Astrocyte (in vitro differentiated cells and primary cell): Measurements from ENCODE around the gene PPM1H. TPM values are rescaled to one million over a fixed set of nuclear protein-coding genes. Genes with fewer than 3 reads are reported as not detected.

Experiments used
- DNase-seq: peaks from one replicate; pipeline ENCODE4 v3.0.0-alpha.2; 2010; ENCODE audit warnings: low read depth
- FAIRE-seq: peaks from 2 replicates; lab custom pipeline; 2011; peaks lifted over from hg19 to GRCh38; lab: Jason Lieb, UNC
- H2AFZ ChIP-seq: 2 replicates; pipeline ENCODE4 v1.6.0; 2012; ENCODE audit warnings: low read depth, low read length, inconsistent platforms
- H3K27ac ChIP-seq: 2 replicates; pipeline ENCODE4 v1.5.1; 2011; ENCODE audit warnings: low read depth, low read length, inconsistent platforms
- H3K27me3 ChIP-seq: 2 replicates; pipeline ENCODE4 v1.6.0; 2011; ENCODE audit warnings: low read length, inconsistent platforms; ENCODE audit not compliant: insufficient read depth
- H3K36me3 ChIP-seq: 2 replicates; pipeline ENCODE4 v1.5.1; 2011; ENCODE audit warnings: low read length, inconsistent platforms; ENCODE audit not compliant: insufficient read depth
- H3K4me1 ChIP-seq: 2 replicates; pipeline ENCODE4 v1.5.1; 2011; ENCODE audit warnings: low read length, inconsistent platforms; ENCODE audit not compliant: insufficient read depth
- H3K4me2 ChIP-seq: 2 replicates; pipeline ENCODE4 v1.6.0; 2012; ENCODE audit warnings: low read length, inconsistent platforms
- H3K4me3 ChIP-seq: 2 replicates; pipeline ENCODE4 v1.5.1; 2011; ENCODE audit warnings: low read depth, mild to moderate bottlenecking, low read length, inconsistent platforms; ENCODE audit not compliant: insufficient read depth
- H3K79me2 ChIP-seq: 2 replicates; pipeline ENCODE4 v1.6.0; 2012; ENCODE audit warnings: mild to moderate bottlenecking, low read length, inconsistent platforms; ENCODE audit not compliant: insufficient read depth
- H3K9ac ChIP-seq: 2 replicates; pipeline ENCODE4 v1.6.0; 2012; ENCODE audit warnings: mild to moderate bottlenecking, low read length, inconsistent platforms
- H3K9me3 ChIP-seq: 2 replicates; pipeline ENCODE4 v1.5.1; 2012; ENCODE audit warnings: low read depth, mild to moderate bottlenecking, low read length, inconsistent platforms; ENCODE audit not compliant: insufficient read depth
- H4K20me1 ChIP-seq: 2 replicates; pipeline ENCODE4 v1.6.0; 2012; ENCODE audit warnings: low read length, inconsistent platforms; ENCODE audit not compliant: insufficient read depth
- H3K27ac Mint-ChIP-seq: one replicate; pipeline ENCODE4 v1.8.0; 2021; ENCODE audit warnings: mild to moderate bottlenecking, mixed read lengths; ENCODE audit not compliant: unreplicated experiment
- H3K27me3 Mint-ChIP-seq: one replicate; pipeline ENCODE4 v1.8.0; 2021; ENCODE audit warnings: low read depth, mixed read lengths; ENCODE audit not compliant: unreplicated experiment
- H3K36me3 Mint-ChIP-seq: one replicate; pipeline ENCODE4 v1.8.0; 2021; ENCODE audit warnings: low read depth, mixed read lengths; ENCODE audit not compliant: unreplicated experiment
- H3K4me1 Mint-ChIP-seq: one replicate; pipeline ENCODE4 v1.8.0; 2021; ENCODE audit warnings: low read depth, mixed read lengths; ENCODE audit not compliant: unreplicated experiment
- H3K4me3 Mint-ChIP-seq: one replicate; pipeline ENCODE4 v1.8.0; 2021; ENCODE audit warnings: mild to moderate bottlenecking, moderate library complexity, mixed read lengths; ENCODE audit not compliant: unreplicated experiment
- H3K9me3 Mint-ChIP-seq: one replicate; pipeline ENCODE4 v1.8.0; 2021; ENCODE audit warnings: mild to moderate bottlenecking, mixed read lengths; ENCODE audit not compliant: unreplicated experiment
- EZH2 ChIP-seq: IDR thresholded peaks from 2 replicates; pipeline ENCODE4 v1.6.1; 2012; ENCODE audit warnings: mild to moderate bottlenecking, low read length, inconsistent platforms; ENCODE audit not compliant: insufficient read depth
- total RNA-seq: library from RNA; stranded (reverse); gene quantifications from 2 replicates; pipeline ENCODE4 v1.2.1, GENCODE V29; 2021
- TF ChIP-seq, protein P1 (sequence below): IDR thresholded peaks from 2 replicates; pipeline ENCODE4 v1.5.1; 2011; ENCODE audit warnings: low read depth, mild to moderate bottlenecking, inconsistent platforms, low read length, moderate library complexity; ENCODE audit not compliant: insufficient read depth

Gene PPM1H
- total RNA-seq, 1 donor from 2014 or later, result 7.8 TPM

DNA sequence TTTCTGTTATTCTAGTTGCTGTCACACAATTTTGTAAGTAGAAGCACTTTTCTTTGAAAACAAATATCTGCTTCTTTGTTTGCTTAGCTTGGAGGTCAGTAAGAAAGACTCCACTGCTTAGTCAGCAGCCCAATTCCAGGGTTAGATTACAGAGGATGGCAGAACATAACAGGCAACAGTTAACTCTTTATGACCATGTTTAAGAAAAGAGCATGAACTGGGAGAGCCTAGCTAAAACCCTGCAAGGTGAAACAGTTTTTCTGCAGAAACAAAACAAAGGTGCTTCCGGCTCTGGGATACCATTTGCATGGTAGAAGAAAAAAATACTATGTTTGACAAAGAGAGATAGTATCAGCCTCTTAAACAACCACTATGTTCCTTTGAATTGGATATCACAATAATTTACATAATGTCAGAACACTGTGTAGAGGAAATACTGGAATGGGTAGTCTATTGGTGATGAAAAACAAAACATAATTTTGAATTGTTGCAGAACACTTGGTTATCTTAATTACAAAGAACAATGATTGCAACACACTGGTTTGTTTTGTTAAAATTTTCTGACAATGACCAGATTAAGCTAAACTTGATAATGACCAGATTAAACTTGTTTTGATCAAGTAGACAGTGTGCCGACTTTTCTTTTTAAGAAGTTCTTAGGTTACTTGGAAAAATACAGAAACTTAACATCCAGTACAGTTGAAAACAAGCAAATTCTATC lies 22.4 kb upstream of the PPM1H start:
- Mint-ChIP-seq H3K4me3 (no peak overlapping the region), H3K27ac (peak overlapping the region; percentile 92)

DNA sequence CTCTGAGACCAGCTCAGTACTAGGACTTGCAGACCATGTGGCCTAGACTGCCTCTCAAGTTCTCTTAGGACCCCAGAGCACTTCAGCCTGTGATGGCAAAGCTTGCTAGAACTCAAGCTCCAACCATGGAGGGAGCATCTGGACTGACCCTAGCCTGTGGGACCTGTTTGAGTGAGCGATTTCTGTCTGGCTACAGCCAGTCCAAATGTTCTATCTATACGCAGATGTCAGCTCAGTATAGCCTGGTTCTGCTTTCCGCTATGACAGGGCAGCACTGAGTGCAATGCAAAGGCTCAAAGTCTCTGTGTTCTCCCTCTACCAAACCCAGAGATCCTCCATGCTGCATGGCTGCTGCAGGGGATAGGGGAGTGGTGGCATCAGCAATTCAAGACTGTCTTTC lies 20.7 kb upstream of the PPM1H start:
- DNase-seq (no peak), FAIRE-seq (no peak)
- H3K9me3 ChIP-seq, result no peaks in the 10 kb centered on the region
- peaks cover 9% of the 10 kb centered on the region for H3K4me1 Mint-ChIP-seq
- H3K4me2 ChIP-seq, result no peak overlapping the region
- no peak overlapping the region for H3K4me3 ChIP-seq
- no peak overlapping the region for H2AFZ ChIP-seq
- H3K79me2 ChIP-seq, result no peaks in the 10 kb centered on the region
- no peak overlapping the region for H3K4me3 Mint-ChIP-seq
- H3K9ac ChIP-seq, result no peak overlapping the region
- no peaks in the 10 kb centered on the region for H3K4me1 ChIP-seq
- no peaks in the 10 kb centered on the region for H4K20me1 ChIP-seq
- no peaks in the 10 kb centered on the region for H3K27me3 ChIP-seq
- no peak overlapping the region for H3K27ac ChIP-seq
- H3K9me3 Mint-ChIP-seq, result no peaks in the 10 kb centered on the region
- no peaks in the 10 kb centered on the region for H3K36me3 Mint-ChIP-seq
- no peaks in the 10 kb centered on the region for H3K27me3 Mint-ChIP-seq
- H3K36me3 ChIP-seq, result no peaks in the 10 kb centered on the region
- H3K27ac Mint-ChIP-seq, result no peak overlapping the region
- TF ChIP-seq, protein P1, sequence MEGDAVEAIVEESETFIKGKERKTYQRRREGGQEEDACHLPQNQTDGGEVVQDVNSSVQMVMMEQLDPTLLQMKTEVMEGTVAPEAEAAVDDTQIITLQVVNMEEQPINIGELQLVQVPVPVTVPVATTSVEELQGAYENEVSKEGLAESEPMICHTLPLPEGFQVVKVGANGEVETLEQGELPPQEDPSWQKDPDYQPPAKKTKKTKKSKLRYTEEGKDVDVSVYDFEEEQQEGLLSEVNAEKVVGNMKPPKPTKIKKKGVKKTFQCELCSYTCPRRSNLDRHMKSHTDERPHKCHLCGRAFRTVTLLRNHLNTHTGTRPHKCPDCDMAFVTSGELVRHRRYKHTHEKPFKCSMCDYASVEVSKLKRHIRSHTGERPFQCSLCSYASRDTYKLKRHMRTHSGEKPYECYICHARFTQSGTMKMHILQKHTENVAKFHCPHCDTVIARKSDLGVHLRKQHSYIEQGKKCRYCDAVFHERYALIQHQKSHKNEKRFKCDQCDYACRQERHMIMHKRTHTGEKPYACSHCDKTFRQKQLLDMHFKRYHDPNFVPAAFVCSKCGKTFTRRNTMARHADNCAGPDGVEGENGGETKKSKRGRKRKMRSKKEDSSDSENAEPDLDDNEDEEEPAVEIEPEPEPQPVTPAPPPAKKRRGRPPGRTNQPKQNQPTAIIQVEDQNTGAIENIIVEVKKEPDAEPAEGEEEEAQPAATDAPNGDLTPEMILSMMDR, result no peak
- TF ChIP-seq EZH2, result no peak

More for the DNA sequence above, 22.4 kb upstream of the PPM1H start:
- H3K9me3 ChIP-seq, result no peaks in the 10 kb centered on the region
- H3K27me3 ChIP-seq, result no peaks in the 10 kb centered on the region
- no peaks in the 10 kb centered on the region for H3K36me3 ChIP-seq
- no peak overlapping the region for H2AFZ ChIP-seq
- H3K27me3 Mint-ChIP-seq, result no peaks in the 10 kb centered on the region
- no peaks in the 10 kb centered on the region for H3K9me3 Mint-ChIP-seq
- no peak overlapping the region for H3K9ac ChIP-seq
- H3K27ac ChIP-seq, result no peak overlapping the region
- no peaks in the 10 kb centered on the region for H4K20me1 ChIP-seq
- H3K4me3 ChIP-seq, result no peak overlapping the region
- H3K4me1 Mint-ChIP-seq, result peaks cover 9% of the 10 kb centered on the region
- H3K36me3 Mint-ChIP-seq, result no peaks in the 10 kb centered on the region
- FAIRE-seq (no peak), DNase-seq (no peak)
- no peak for TF ChIP-seq EZH2
- TF ChIP-seq, protein P1, result no peak
- no peaks in the 10 kb centered on the region for H3K79me2 ChIP-seq
- no peaks in the 10 kb centered on the region for H3K4me1 ChIP-seq
- peak overlapping the region; percentile 45 for H3K4me2 ChIP-seq

DNA sequence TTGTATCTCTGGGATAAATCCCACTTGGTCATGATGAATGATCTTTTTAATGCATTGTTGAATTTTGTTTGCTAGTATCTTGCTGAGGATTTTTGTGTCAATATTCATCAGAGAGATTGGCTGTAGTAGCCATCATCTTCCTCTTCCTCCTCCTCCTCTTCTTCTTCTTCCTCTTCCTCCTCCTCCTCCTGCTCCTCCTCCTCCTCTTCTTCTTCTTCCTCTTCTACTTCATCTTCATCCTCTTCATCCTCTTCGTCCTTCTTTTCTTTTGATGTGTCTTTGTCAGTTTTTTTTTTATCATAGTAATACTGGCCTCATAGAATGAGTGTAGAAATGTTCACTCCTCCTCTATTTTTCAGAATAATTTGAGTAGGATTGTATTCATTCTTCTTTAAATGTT lies 15.4 kb upstream of the PPM1H start:
- Mint-ChIP-seq H3K27ac (no peak overlapping the region), H3K4me1 (no peaks in the 10 kb centered on the region), H3K9me3 (no peaks in the 10 kb centered on the region), H3K27me3 (no peaks in the 10 kb centered on the region), H3K4me3 (no peak overlapping the region), H3K36me3 (no peaks in the 10 kb centered on the region)
- FAIRE-seq (no peak), DNase-seq (no peak)
- no peaks in the 10 kb centered on the region for H3K79me2 ChIP-seq
- no peak overlapping the region for H3K4me3 ChIP-seq
- no peak overlapping the region for H2AFZ ChIP-seq
- H3K4me2 ChIP-seq, result no peak overlapping the region
- TF ChIP-seq, protein P1, result no peak
- TF ChIP-seq EZH2, result no peak
- H3K9me3 ChIP-seq, result no peaks in the 10 kb centered on the region
- no peaks in the 10 kb centered on the region for H3K27me3 ChIP-seq
- H3K9ac ChIP-seq, result no peak overlapping the region
- H4K20me1 ChIP-seq, result no peaks in the 10 kb centered on the region
- H3K27ac ChIP-seq, result no peak overlapping the region
- H3K4me1 ChIP-seq, result no peaks in the 10 kb centered on the region
- no peaks in the 10 kb centered on the region for H3K36me3 ChIP-seq
